Measurements from ENCODE around the gene KRABD2.

KRABD2 gene

GRCh38 chr17:8386841-8387240 is 10.3 kb upstream of the KRABD2 start:
- Histone ChIP-seq H3K9me3 (ENCODE audit: control insufficient read depth, insufficient read depth, low read depth, low read length) (no peaks in the 10 kb centered on the region), H3K4me1 (ENCODE audit: control insufficient read depth, insufficient read depth, low read length) (peaks cover 8% of the 10 kb centered on the region), H3K4me3 (ENCODE audit: low read depth in 2 of 2, low read length in 2 of 2) (no peak overlapping the region), H3K27ac (ENCODE audit: low read length) (no peak overlapping the region), H3K27me3 (ENCODE audit: control insufficient read depth, insufficient read depth, low read length) (no peaks in the 10 kb centered on the region), H3K36me3 (ENCODE audit: control insufficient read depth, insufficient read depth, low read length) (peaks cover 7% of the 10 kb centered on the region; the same call in 1 of the 2 replicates)
- DNase-seq (ENCODE audit: low read depth, low spot score) (no peak), ATAC-seq (no peak)
- CTCF ChIA-PET = no interaction called here
- no TSS peak for BruUV-seq (replicated peaks)
- no peak for TF ChIP-seq POLR2AphosphoS5 (IDR thresholded peaks at IDR 0.05; ENCODE audit: low read depth, low read length)
- POLR2A ChIA-PET = interaction anchor here (0.7 kb wide), 1 partner anchor 355 kb away, joined by 3 read pairs; no protein-coding TSS in a partner anchor
- in situ Hi-C loops (cut with HindIII; ENCODE audit: low pct_unique_long_range_greater_than_20kb, low sequenced_read_pairs) = no loop called here
- intact Hi-C loops (cut with micrococcal nuclease; ENCODE audit: unreplicated experiment) = no loop called here

- no TSS peak for BruUV-seq (replicated peaks)
- H3K27me3 ChIP-seq (ENCODE audit: control insufficient read depth, insufficient read depth, low read length) = no peaks in the 10 kb centered on the region
- TF ChIP-seq POLR2AphosphoS5 (IDR thresholded peaks at IDR 0.05; ENCODE audit: low read depth, low read length) (no peak), CTCF (IDR thresholded peaks at IDR 0.05) (no peak), TCF7L2 (IDR thresholded peaks at IDR 0.05; ENCODE audit: low read depth, low read length) (no peak), SIN3A (IDR thresholded peaks at IDR 0.05; ENCODE audit: borderline replicate concordance, insufficient read depth, low read depth, low read length) (no peak), REST (IDR thresholded peaks at IDR 0.05; ENCODE audit: insufficient read depth in 1 of 2, low read depth in 2 of 2, low read length in 1 of 2) (no peak)
- in situ Hi-C loops (cut with HindIII; ENCODE audit: low pct_unique_long_range_greater_than_20kb, low sequenced_read_pairs) = no loop called here
- intact Hi-C loops (cut with micrococcal nuclease; ENCODE audit: unreplicated experiment) = loop anchor here (5.0 kb wide), 1 partner anchor 362 kb away; no protein-coding TSS in a partner anchor
- H3K36me3 ChIP-seq (ENCODE audit: control insufficient read depth, insufficient read depth, low read length) = peaks cover 24% of the 10 kb centered on the region
- H3K4me3 ChIP-seq (ENCODE audit: low read depth in 2 of 2, low read length in 2 of 2) = peak overlapping the region; percentile 68 to 99
- ChIA-PET POLR2A (no interaction called here), CTCF (no interaction called here)
- H3K9me3 ChIP-seq (ENCODE audit: control insufficient read depth, insufficient read depth, low read depth, low read length) = no peaks in the 10 kb centered on the region
- ATAC-seq = no peak
- peak overlapping the region; percentile 92 for H3K27ac ChIP-seq (ENCODE audit: low read length)
- peaks cover 23% of the 10 kb centered on the region for H3K4me1 ChIP-seq (ENCODE audit: control insufficient read depth, insufficient read depth, low read length)
- no peak for DNase-seq (ENCODE audit: low read depth, low spot score)
Measured at GRCh38 chr17:8384801-8385378, 8.4 kb upstream of the KRABD2 start.

GRCh38 chr17:8383143-8383822 is 6.8 kb upstream of the KRABD2 start, which contains the start of gene RPL26:
Gene RPL26, minus strand, starts transcription at chr17:8383193. Its CDS starts 883 bp downstream, at chr17:8382310.
- ChIA-PET CTCF (interaction anchor here (0.6 to 0.8 kb wide), 5 partner anchors 8 to 362 kb away, joined by 3 to 5 read pairs (median 4); partner anchors contain the start of gene NDEL1), POLR2A (interaction anchor here (0.8 kb wide), 1 partner anchor 52 kb away, joined by 3 read pairs; the partner anchor contains the start of gene NDEL1)
- Histone ChIP-seq H3K27me3 (ENCODE audit: control insufficient read depth, insufficient read depth, low read length) (no peaks in the 10 kb centered on the region), H3K36me3 (ENCODE audit: control insufficient read depth, insufficient read depth, low read length) (peaks cover 34% of the 10 kb centered on the region), H3K9me3 (ENCODE audit: control insufficient read depth, insufficient read depth, low read depth, low read length) (no peaks in the 10 kb centered on the region), H3K27ac (ENCODE audit: low read length) (peak within 1 kb of the TSS; percentile 92), H3K4me1 (ENCODE audit: control insufficient read depth, insufficient read depth, low read length) (peaks cover 37% of the 10 kb centered on the region), H3K4me3 (ENCODE audit: low read depth in 2 of 2, low read length in 2 of 2) (peak within 1 kb of the TSS; percentile 68 to 99)
- ATAC-seq = peak; percentile 91
- no TSS peak for BruUV-seq (replicated peaks)
- TF ChIP-seq POLR2AphosphoS5 (IDR thresholded peaks at IDR 0.05; ENCODE audit: low read depth, low read length) = peak; percentile 98
- TF ChIP-seq TCF7L2 (IDR thresholded peaks at IDR 0.05; ENCODE audit: low read depth, low read length) = peak; percentile 15; the same call in 1 of the 2 replicates
- peak; percentile 99 for TF ChIP-seq CTCF (IDR thresholded peaks at IDR 0.05)
- no peak for TF ChIP-seq REST (IDR thresholded peaks at IDR 0.05; ENCODE audit: insufficient read depth in 1 of 2, low read depth in 2 of 2, low read length in 1 of 2)
- TF ChIP-seq SIN3A (IDR thresholded peaks at IDR 0.05; ENCODE audit: borderline replicate concordance, insufficient read depth, low read depth, low read length) = peak; percentile 81; the same call in 1 of the 2 replicates
- in situ Hi-C loops (cut with HindIII; ENCODE audit: low pct_unique_long_range_greater_than_20kb, low sequenced_read_pairs) = no loop called here
- peak; percentile 99 for DNase-seq (ENCODE audit: low read depth, low spot score)
- intact Hi-C loops (cut with micrococcal nuclease; ENCODE audit: unreplicated experiment) = loop anchor here (5.0 kb wide), 1 partner anchor 364 kb away; no protein-coding TSS in a partner anchor
